Bronchial epithelial cell (primary cell): Measurements from ENCODE around the gene JUP. TPM values are rescaled to one million over a fixed set of nuclear protein-coding genes. Genes with fewer than 3 reads are reported as not detected.

Experiments
- DNase-seq: peaks from one replicate; pipeline ENCODE4 v3.0.0-alpha.2; 2010; ENCODE audit warnings: low read depth
- FAIRE-seq: peaks from 2 replicates; lab custom pipeline; 2011; peaks lifted over from hg19 to GRCh38; lab: Jason Lieb, UNC
- H3K27me3 ChIP-seq: 2 replicates; pipeline ENCODE4 v1.5.1; 2011; ENCODE audit warnings: low read length; ENCODE audit not compliant: control insufficient read depth, insufficient read depth
- H3K36me3 ChIP-seq: 2 replicates; pipeline ENCODE4 v1.5.1; 2011; ENCODE audit warnings: low read length; ENCODE audit not compliant: control insufficient read depth, insufficient read depth
- H3K4me3 ChIP-seq: 2 replicates; pipeline ENCODE4 v1.5.1; 2011; ENCODE audit warnings: mild to moderate bottlenecking, low read depth, low read length, control low read depth
- CTCF ChIP-seq: IDR thresholded peaks from 2 replicates; pipeline ENCODE4 v1.5.1; 2011; ENCODE audit warnings: mild to moderate bottlenecking, moderate library complexity, low read length, control low read depth, inconsistent platforms; ENCODE audit not compliant: insufficient read depth, severe bottlenecking
- total RNA-seq: library from RNA; depleted of rRNA; stranded (reverse); fragments of >200 nt; gene quantifications from 2 replicates; pipeline ENCODE4 v1.2.1, GENCODE V29; 2014

JUP gene
- total RNA-seq, 1 donor from 2014 or later, result 227 TPM

GRCh38 chr17:41751288-41751687 is 35.2 kb downstream of the JUP start:
- Histone ChIP-seq H3K4me3 (no peak overlapping the region), H3K36me3 (peaks cover 19% of the 10 kb centered on the region), H3K27me3 (no peaks in the 10 kb centered on the region)
- DNase-seq, result no peak
- FAIRE-seq, result no peak
- no peak for TF ChIP-seq CTCF

- DNase-seq, result no peak
- Histone ChIP-seq H3K36me3 (peaks cover 16% of the 10 kb centered on the region), H3K27me3 (no peaks in the 10 kb centered on the region), H3K4me3 (no peak overlapping the region)
- FAIRE-seq, result no peak
- no peak for TF ChIP-seq CTCF
Observed at GRCh38 chr17:41750862-41751261, 35.6 kb downstream of the JUP start.

DNA sequence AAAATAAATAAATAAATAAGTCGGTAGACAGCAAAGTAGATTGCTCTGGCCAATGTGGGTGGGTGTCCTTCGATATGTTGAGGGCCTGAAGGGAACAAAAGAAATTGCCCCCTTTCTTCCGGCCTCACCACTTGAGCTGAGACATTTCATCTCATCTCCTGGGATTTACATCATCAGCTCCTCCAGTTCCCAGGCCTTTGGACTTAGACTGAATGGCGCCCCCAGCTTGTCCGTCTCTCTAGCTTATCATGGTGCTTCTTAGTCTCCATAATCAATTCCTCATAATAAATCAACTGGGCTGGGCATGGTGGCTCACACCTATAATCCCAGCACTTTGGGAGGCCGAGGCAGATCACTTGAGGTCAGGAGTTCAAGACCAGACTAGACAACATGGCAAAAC is 38.2 kb downstream of the JUP start:
- H3K36me3 ChIP-seq, result no peaks in the 10 kb centered on the region
- DNase-seq (no peak), FAIRE-seq (no peak)
- no peaks in the 10 kb centered on the region for H3K27me3 ChIP-seq
- TF ChIP-seq CTCF, result no peak
- H3K4me3 ChIP-seq, result no peak overlapping the region

DNA sequence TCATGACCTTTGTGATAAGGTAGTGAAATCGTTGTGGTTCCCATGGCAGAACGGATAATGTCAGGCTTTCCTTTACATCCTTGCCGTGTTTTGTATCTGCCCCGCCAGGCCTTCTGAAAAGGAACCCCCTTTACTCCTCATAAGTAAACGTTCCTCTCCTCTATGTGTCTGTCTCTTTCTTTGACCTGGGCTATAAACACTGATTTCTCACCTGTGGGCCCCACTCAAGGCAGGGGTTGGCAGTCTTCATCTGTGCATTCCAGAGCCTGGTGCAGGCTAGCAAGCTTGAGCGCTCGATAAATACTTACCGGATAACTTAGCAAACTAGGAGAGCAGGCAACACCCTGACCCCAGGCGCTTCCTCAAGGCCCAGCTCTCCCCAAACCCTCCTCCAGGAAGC is 44.8 kb downstream of the JUP start:
- H3K36me3 ChIP-seq, result no peaks in the 10 kb centered on the region
- TF ChIP-seq CTCF, result no peak
- FAIRE-seq, result no peak

DNA sequence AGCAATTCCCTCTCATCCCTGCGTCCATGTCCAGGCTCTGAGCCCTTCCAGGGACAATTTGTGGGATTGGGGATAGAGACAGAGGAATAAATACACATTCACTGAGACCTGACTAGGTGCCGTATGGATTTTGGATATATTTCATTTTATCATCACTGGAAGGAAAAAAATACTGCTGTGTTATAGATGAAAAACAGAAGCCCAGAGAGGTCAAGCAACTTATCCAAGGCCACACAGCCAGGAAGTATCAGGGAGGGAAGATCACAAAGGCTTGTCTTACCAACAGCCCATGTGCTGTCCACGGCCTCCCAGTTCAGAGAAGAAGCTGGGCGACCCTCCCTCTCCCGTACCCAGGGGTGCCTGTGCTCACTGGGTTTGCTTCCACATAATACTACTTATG is 46.0 kb downstream of the JUP start:
- no peak for FAIRE-seq

More for the DNA sequence above, 44.8 kb downstream of the JUP start:
- DNase-seq, result no peak
- Histone ChIP-seq H3K27me3 (peaks cover 7% of the 10 kb centered on the region), H3K4me3 (no peak overlapping the region)

More for the DNA sequence above, 46.0 kb downstream of the JUP start:
- no peak for TF ChIP-seq CTCF
- no peak for DNase-seq
- peaks cover 11% of the 10 kb centered on the region for H3K27me3 ChIP-seq
- no peak overlapping the region for H3K4me3 ChIP-seq
- H3K36me3 ChIP-seq, result no peaks in the 10 kb centered on the region
